Activated CD8-positive, alpha-beta memory T cell treated with anti-CD3 and anti-CD28 coated beads, Interleukin-2, amount 50 U/mL, for 4 hours (primary cell): Measurements from ENCODE around the gene RBPMS2.
"Not testable (repeated sequence)": the region's sequence is repeated elsewhere in the genome, so short reads cannot be mapped to it uniquely, and the experiment has no call there.

Experiments used
- DNase-seq: peaks from one replicate; pipeline ENCODE4 v3.0.0-alpha.2; 2020

Gene RBPMS2

GRCh38 chr15:64751464-64751863, 23.9 kb downstream of the RBPMS2 start:
- no peak for DNase-seq

DNA sequence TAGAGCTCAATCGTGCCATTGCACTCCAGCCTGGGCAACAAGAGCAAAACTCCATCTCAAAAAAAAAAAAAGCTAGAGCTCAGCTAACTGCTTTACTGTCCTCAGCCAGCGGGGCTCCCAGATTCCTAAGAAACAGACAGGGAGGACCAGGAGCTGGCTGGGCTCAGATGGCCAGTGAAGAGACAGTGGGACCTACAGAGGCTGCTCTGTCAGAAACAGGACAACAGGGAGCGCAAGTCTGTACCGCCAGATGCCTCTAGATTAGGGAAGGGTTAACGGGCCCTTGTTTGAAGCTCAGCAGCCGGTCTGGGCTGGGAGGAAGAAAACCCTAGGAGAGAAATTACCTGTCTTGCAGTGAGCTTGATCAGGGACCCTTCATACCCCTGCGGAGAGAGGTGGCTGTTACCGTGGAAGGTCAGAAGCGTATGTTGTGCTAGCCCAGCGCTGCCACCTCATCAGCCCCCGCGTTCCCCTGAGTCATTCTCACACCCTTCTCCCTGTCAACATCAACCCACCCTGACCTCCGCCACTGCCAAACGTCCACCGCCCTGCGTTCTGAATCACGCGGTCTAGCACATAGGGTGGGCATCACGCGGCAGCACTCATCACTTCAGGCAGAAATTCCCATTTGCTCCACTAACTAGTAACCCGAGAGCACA, 25.3 kb downstream of the RBPMS2 start:
- no peak for DNase-seq

DNA sequence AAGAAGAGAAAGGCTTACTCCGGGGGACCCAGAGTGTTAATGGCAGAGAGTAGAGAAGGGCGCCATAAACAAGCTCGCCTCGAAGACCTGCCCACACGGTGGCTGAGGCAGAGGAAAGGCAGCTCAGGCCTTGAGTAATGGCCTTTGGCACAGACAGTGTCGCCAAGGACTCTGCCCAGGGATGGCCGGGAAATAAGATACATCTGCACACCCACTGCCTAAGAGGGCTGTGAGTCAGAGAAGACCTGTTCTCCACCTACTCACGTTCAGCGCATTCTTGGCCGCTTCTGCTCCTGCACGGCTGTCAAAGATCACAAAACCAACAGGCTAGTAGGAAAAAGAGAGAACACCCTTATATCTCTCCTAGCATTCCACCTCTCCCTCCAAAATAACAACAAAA, 26.2 kb downstream of the RBPMS2 start:
- no peak for DNase-seq

DNA sequence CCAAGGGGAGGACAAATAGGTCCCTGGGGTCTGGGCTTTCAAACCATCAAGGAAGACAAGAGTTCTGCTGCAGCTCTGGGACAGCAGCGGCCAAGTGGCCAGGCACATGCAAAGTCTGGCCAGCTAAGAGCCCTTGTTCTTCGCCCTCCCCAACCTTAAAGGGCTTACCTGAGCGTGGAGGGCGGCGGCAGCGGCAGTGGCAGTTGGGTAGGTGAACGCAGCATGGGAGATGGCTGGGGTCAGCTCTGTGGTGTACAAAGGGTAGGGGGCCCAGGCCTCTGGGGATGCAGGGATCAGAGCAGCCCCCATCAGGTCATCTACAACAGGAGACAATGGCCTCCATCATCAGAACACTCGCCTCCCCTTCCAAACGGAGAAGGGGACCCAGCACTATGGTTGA, 27.1 kb downstream of the RBPMS2 start:
- DNase-seq = no peak

- no peak for DNase-seq
These were observed 27.8 kb downstream of the RBPMS2 start for GRCh38 chr15:64747578-64747977.

- DNase-seq = no peak
These were observed 28.5 kb downstream of the RBPMS2 start for GRCh38 chr15:64746921-64747320.

DNA sequence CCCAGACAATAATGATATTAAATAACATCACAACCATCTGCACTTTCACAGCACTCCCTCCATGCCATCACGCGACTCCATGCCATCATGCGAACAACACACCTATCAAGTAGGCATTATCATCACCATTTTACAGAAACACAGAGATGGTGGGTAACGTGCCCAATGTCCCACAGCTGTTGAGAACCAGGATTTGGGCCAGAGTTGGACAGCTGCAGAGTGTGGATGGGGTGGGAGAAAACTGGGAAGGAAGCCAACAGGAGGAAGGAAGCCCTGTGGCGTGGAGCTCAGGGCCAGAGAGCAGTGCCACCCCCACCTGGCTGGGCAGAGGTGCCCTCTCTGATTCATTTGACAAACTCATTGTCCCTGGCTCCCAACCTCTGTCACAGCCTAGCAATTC, 29.0 kb downstream of the RBPMS2 start:
- no peak for DNase-seq

GRCh38 chr15:64743691-64744090, 31.7 kb downstream of the RBPMS2 start:
- DNase-seq = no peak

GRCh38 chr15:64742921-64743320, 32.5 kb downstream of the RBPMS2 start:
- DNase-seq = no peak

- no peak for DNase-seq
These were observed 33.0 kb downstream of the RBPMS2 start for GRCh38 chr15:64742385-64742784.

- DNase-seq = not testable (repeated sequence)
These were observed 33.7 kb downstream of the RBPMS2 start for GRCh38 chr15:64741708-64742107.

DNA sequence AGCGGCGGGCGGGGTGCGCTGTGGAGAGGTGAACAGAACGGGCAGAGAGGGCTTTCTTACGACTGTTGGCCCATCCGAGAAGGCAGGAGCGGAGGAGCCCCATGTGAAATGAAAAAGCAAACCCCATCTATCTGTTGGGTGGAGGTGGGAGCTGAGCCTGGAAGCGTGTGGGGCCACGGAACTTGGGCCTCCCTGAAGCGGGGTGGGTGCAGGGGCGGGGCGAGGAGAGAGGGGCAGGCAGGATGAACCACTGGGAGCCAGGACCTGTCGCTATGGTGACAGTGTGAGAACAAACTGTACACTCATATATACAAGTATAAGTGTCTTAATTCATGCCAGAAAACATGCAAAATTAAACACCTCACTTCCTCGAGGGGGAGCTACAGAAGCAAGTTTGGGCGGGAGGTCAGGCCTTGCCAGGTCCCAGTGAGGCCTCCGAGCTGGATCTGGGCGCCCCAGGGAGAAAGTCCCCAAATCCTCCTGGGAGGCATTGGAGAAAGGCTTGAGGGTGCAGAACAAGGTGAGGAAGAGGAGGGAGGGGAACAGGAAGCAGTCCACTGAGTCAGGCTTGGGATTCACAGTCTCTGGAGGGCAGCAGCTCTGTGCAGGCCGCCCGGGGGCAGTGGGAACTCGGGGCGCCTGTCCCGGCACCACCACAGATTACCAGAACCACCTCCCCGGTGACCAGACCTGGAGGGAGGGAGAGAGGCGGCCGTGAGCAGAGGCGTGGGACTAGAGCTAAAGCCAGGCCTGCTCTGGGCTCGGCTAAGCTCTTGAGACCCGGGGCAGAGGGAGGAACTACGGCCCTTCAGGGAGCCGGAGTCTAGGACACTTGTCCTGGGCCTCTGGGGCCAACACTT, 34.8 kb downstream of the RBPMS2 start:
- DNase-seq = no peak

GRCh38 chr15:64739577-64740143, 35.7 kb downstream of the RBPMS2 start:
- no peak for DNase-seq

GRCh38 chr15:64739156-64739555, 36.2 kb downstream of the RBPMS2 start:
- DNase-seq = no peak

- no peak for DNase-seq
These were observed 36.9 kb downstream of the RBPMS2 start for GRCh38 chr15:64738226-64739095.

- no peak for DNase-seq
These were observed 43.1 kb downstream of the RBPMS2 start for GRCh38 chr15:64732156-64732860.

GRCh38 chr15:64731805-64732151, 43.6 kb downstream of the RBPMS2 start:
- no peak for DNase-seq

DNA sequence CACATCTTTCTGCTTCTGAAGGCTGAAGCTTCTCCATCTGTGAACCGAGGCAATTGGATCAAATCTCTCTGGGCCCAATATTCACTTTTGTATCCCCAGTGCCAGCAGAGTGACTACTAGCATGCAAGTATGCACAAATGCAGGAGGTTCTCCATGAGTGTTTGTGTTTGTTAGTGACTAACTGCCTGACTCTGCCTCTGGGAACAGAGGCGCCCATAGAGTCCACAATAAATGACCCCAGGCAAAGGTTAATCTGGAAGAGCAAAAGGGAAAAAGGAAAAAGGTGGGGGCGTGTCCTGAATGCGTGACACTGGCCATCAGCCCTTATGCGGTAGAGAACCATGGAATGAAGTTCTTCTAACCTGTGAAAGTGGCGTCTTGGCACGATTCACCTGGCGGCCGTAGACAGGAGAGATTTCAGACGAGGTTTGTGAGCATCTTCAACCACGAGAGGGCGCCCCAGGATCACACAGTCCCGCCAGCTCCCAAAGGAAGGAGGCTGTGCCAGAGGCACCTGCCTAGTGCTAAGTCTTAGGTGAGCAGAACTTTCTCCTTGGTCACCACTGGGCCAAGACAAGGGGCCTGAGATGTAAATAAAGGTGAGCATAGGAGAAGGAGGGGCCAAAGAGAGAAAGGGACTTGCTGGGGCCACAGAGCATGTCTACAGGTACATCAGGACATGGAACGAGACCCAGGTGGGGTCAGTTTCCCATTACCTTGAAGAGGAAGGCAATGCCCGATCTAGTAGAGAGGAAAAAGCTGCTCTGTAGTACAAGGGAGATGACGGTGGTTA, 44.2 kb downstream of the RBPMS2 start:
- peak; percentile 89 for DNase-seq

- DNase-seq = no peak
These were observed 45.2 kb downstream of the RBPMS2 start for GRCh38 chr15:64730151-64730550.

DNA sequence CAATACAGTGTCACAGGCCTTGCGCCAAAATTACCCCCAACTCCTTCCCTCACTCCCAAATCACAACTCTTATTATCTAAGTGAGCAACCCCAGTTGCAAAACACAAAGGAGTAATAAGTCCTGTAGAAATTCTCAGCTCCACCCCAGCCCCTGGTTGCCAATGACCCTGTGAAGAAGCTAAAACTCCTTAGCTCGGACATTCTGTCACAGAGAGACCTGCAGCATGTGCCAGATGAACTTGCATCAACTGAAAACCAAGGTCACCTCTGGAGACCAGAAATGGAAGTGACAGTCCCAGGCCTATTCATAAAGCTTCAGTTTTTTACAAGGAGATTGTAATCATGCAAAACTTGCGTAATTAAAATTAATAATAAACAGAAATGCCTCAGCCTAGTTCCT, 55.2 kb downstream of the RBPMS2 start:
- no peak for DNase-seq

- no peak for DNase-seq
These were observed 57.5 kb downstream of the RBPMS2 start for GRCh38 chr15:64717735-64718495.
